IMR-90 (cell line): ENCODE data around the gene MRPL12.

ENCODE experiments used
- CHD1 ChIP-seq: IDR thresholded peaks from 2 replicates; pipeline ENCODE4 v1.6.1; 2012; ENCODE audit warnings: low read depth, low read length, improper control_type of control experiment
- FOS ChIP-seq: fragments of 150-350 bp; IDR thresholded peaks from 2 replicates; pipeline ENCODE4 v1.6.1; 2016; ENCODE audit warnings: low read depth, low read length
- MAFK ChIP-seq: IDR thresholded peaks from 2 replicates; pipeline ENCODE4 v1.6.1; 2012; ENCODE audit warnings: low read depth, low read length, improper control_type of control experiment
- MXI1 ChIP-seq: IDR thresholded peaks from 2 replicates; pipeline ENCODE4 v1.6.1; 2012; ENCODE audit warnings: low read depth, mild to moderate bottlenecking, low read length, moderate library complexity, borderline replicate concordance
- NFE2L2 ChIP-seq: fragments of 150-350 bp; IDR thresholded peaks from 2 replicates; pipeline ENCODE4 v1.6.1; 2016; ENCODE audit warnings: low read depth, mild to moderate bottlenecking, low read length
- POLR2A ChIP-seq: IDR thresholded peaks from 2 replicates; pipeline ENCODE4 v1.6.1; 2012; ENCODE audit warnings: mild to moderate bottlenecking, low read depth, low read length
- RAD21 ChIP-seq: IDR thresholded peaks from 2 replicates; pipeline ENCODE4 v1.6.1; 2012; ENCODE audit warnings: low read length, improper control_type of control experiment
- RCOR1 ChIP-seq: IDR thresholded peaks from 2 replicates; pipeline ENCODE4 v1.6.1; 2012; ENCODE audit warnings: mild to moderate bottlenecking, low read length, improper control_type of control experiment; ENCODE audit not compliant: insufficient replicate concordance
- RFX5 ChIP-seq: IDR thresholded peaks from 2 replicates; pipeline ENCODE4 v1.8.0; 2012; ENCODE audit warnings: low read depth, mild to moderate bottlenecking, low read length, moderate library complexity
- SMC3 ChIP-seq: fragments of 150-350 bp; IDR thresholded peaks from 2 replicates; pipeline ENCODE4 v1.6.1; 2016; ENCODE audit warnings: low read depth, mild to moderate bottlenecking, antibody characterized with exemption, low read length, moderate library complexity
- TF ChIP-seq, protein P1 (sequence below): conservative IDR thresholded peaks from 2 replicates; pipeline ENCODE4 v1.5.1; 2012; ENCODE audit warnings: mild to moderate bottlenecking, low read depth, low read length, improper control_type of control experiment
- TF ChIP-seq, protein P2 (sequence below): fragments of 150-350 bp; IDR thresholded peaks from 2 replicates; pipeline ENCODE4 v1.6.1; 2017; ENCODE audit warnings: mild to moderate bottlenecking, antibody characterized with exemption, low read length, low read depth

DNA sequence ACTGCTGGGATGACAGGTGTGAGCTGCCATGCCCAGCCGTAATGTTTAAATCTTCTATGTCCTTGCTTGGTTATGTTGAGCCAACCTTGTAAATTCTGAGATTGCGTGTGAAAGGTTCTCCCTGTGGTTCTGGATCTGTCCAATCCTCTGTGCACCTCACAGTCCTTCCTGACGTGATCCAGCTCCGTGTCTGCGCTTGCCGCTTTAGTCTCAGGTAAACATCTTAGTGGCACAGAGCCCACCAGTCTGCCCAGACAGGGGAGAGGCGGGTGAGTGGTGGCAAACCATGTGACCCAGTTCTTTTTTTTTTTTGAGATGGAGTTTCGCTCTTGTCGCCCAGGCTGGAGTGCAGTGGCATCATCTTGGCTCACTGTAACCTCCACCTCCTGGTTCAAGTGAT is 22.8 kb downstream of the MRPL12 start:
- TF ChIP-seq FOS (no peak), SMC3 (no peak), RAD21 (no peak), MAFK (no peak), RFX5 (no peak), POLR2A (no peak), MXI1 (no peak), RCOR1 (no peak), NFE2L2 (no peak), CHD1 (no peak)
- TF ChIP-seq, protein P1, sequence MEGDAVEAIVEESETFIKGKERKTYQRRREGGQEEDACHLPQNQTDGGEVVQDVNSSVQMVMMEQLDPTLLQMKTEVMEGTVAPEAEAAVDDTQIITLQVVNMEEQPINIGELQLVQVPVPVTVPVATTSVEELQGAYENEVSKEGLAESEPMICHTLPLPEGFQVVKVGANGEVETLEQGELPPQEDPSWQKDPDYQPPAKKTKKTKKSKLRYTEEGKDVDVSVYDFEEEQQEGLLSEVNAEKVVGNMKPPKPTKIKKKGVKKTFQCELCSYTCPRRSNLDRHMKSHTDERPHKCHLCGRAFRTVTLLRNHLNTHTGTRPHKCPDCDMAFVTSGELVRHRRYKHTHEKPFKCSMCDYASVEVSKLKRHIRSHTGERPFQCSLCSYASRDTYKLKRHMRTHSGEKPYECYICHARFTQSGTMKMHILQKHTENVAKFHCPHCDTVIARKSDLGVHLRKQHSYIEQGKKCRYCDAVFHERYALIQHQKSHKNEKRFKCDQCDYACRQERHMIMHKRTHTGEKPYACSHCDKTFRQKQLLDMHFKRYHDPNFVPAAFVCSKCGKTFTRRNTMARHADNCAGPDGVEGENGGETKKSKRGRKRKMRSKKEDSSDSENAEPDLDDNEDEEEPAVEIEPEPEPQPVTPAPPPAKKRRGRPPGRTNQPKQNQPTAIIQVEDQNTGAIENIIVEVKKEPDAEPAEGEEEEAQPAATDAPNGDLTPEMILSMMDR = no peak
- TF ChIP-seq, protein P2, sequence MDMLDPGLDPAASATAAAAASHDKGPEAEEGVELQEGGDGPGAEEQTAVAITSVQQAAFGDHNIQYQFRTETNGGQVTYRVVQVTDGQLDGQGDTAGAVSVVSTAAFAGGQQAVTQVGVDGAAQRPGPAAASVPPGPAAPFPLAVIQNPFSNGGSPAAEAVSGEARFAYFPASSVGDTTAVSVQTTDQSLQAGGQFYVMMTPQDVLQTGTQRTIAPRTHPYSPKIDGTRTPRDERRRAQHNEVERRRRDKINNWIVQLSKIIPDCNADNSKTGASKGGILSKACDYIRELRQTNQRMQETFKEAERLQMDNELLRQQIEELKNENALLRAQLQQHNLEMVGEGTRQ = no peak
